Muscle of arm (tissue), 12 donors: ENCODE measurements around the gene CALCOCO1. TPM values are rescaled to one million over a fixed set of nuclear protein-coding genes. Genes with fewer than 3 reads are reported as not detected.
A peak's percentile ranks its signal among the peaks of the same experiment; 100 is the strongest.
"Not testable (repeated sequence)": the region's sequence is repeated elsewhere in the genome, so short reads cannot be mapped to it uniquely, and the experiment has no call there.

Experiments used
- DNase-seq: peaks from one replicate; pipeline ENCODE4 v3.0.0-alpha.2; 2013
- polyA plus RNA-seq, 12 donors: library from polyadenylated mRNA; unstranded; fragments of 120-200 nt; gene quantifications; one replicate each; pipeline ENCODE4 v1.2.1, GENCODE V29; 2013; ENCODE audit not compliant: insufficient read length in 12 of 12

CALCOCO1 gene
- polyA plus RNA-seq, 12 donors, result 67.8 to 122 (median 86.3) TPM; not detected in 1

DNA sequence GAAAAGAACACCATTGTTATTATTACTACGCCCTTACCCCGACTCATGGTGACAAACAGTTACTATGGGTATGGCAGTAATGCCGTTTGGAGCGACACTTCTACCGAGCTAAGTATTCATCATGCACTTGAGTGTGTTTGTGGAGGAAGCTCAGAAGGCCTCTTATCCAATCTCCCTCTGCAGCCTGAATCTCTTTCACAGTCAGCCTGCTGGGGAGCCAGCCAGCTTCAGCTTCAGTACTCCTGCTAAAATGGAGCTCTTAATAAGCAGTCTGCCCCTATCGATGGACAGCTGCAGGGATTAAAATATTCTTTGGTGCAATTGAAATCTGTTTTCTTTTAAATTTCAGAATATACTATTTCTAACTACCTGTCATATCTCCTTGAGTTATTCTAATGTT lies 26.7 kb downstream of the CALCOCO1 start:
- no peak for DNase-seq

DNA sequence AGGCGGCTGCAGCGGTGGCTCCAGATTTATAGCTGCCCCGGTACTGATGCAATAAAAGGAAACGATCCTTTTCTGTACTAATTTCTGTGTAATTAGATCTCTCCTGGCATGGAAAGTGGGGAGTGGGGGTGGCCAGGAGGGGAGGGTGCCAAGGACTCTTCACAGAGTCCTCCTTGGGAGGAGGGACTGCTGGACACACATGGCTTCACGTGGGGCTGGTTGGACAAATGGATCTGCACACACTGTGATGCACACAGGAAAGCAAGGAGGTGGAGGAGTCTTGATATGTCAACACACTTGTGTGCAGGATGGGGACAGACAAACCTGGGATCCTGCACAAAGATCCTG lies 27.6 kb downstream of the CALCOCO1 start:
- DNase-seq, result no peak

DNA sequence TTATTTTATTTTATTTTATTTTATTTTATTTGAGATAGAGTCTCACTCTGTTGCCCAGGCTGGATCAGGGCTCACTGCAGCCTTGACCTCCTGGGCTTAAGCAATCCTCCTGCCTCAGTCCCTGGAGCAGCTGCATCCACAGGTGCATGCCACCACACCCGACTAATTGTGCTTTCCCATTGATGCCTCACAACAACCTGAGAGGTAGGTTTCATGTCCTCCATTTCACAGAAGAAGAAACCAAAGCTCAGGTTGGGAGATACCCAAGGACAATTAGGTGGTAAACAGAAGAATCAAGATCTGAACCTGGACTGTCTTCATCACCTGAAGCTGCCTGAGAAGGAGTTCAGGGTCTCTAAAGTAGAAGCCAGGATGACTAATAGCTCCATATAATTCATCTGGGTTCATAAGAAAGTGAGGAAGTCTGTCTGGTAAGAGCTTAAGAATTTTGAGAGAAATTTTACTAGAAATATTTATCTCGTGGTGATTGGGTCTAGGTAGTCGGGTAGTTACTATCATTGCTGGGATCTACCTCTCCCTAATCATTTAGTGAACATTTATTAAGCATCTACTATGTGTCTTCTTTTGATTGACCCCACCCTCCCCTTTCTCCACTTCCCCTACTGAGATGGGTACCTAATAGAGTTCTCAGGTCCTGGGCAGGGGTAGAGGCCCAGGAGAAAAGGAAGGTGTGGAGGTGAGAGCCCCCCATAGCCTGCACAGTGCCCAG lies 28.1 kb downstream of the CALCOCO1 start:
- DNase-seq, result no peak

DNA sequence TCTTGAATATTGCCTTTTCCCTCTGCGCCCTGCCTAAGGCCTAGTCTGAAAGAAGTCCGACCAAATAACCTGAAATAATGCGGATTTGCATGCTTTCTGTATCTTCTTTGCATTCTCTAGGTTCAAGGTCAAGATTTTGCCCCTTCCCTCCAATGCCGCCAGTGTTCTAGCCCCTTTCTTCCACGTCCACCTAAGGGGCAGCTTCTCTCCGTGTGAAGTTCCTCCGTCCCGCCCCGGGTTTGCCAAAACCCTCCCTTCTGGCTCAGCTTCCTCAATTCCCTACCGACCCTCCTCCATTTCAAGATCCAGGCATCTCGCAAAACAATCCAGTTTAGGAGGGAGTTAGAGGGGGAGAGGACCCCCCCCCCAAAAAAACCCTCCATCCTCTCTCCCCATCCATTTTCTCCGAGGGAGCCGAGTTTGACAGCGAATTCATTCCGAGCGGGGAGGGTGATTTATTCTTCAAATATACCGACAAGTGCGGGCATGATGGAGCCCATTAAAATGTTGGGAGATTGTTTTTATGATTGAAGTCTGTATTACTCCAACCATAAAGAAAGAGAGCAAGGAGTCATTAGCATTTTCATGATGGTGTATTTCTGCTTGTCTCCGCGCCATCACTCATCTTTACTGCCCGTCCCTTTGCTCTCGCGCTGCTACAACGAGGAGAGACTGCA lies 30.5 kb downstream of the CALCOCO1 start:
- no peak for DNase-seq

DNA sequence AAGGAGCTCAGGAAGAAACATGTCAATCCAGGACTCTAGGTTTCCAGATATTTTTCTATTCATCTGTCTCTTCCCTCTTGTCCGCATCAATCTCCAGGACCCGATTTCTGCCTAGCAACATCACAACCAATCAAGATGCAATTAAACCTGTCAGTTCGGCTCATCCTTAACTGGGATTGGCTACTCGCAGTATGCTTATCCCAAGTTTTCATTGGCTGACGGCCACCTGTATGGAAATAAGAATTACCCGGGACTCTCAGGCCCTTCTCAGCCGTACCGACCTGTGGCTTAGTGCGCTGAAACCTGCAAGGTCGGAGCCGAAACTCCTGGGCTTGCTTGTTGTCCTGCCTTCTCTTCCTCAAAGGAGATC lies 31.0 kb downstream of the CALCOCO1 start:
- peak; percentile 58 for DNase-seq

DNA sequence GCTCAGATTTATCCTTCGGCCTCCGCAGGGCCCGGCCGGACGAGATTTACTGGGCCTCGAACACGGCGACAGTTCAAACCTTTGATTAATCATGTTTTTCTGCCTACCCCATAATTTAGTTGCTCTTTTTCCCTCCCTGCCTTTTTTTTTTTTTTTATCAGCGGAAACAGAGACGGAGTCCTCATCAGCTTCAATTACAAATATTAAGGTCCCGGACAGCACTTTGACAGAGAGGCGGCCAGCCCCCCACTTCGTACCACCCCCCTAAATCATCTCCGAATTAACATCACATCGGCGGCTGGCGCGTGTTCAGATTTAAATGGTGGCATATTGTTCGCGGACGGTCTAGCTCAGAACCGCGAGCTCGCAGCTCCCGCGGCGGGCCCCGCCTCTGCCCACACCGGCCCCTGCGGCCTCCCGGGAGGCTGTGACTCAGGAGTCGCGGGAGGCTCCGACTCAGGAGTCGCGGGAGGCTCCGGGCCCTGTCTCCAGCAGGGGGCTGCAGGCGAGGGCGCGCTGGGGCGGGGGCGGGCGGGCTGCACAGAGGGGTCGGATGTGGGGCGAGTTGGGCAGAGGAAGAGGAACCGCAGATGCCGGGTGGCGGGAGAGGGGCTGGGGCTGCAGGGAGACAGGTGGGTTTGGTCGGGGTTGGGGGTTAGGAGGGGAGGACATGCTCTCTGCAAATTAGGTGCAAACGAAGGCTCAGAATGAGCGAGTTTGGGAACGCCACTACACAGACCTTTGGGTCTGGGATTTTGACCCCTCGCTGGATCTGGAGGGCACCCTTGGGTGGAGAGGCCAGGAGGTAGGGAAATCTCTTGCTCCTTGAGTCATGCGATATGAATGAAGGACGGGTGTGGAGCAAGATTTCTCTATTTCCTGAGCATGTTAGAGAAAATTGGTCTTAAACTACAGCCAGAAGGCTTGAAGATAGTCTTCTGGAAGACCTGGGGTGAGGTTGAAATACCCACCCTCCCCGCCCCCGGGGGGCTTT lies 31.8 kb downstream of the CALCOCO1 start:
- no peak for DNase-seq

DNA sequence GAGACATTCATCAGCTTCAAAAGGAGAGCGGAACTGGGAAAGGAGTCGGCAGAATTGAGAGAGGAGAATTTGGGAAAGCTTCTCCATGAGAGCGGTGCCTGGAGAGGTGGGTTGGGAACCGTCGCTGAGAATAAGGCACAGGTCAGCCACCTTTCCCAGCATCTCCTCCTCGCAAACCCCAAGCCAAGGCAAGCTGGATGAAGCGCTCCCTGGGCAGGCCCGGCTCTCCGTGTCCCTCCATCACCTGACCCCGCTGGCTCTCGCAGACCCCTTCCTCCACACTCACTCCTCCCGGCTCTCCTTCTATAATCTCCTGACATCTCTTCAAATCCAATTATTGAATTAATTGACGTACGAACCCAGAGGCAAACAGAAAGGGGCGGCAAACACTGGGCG lies 32.5 kb downstream of the CALCOCO1 start:
- no peak for DNase-seq

DNA sequence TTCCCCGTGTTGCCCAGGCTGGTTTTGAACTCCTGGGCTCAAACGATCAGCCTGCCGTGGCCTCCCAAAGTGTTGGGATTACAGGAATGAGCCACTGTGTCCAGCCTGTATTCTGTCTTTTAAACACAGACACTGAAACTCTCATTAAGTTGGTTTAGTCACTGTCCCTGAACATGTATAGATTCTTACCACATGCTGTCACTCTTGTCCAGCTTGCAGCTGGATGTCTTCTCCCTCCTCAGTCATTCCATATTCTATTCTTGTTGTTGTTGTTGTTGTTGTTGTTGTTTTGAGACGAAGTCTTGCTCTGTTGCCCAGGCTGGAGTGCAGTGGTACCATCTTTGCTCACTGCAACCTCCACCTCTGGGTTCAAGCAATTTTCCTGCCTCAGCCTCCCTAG lies 39.1 kb downstream of the CALCOCO1 start:
- DNase-seq, result no peak

DNA sequence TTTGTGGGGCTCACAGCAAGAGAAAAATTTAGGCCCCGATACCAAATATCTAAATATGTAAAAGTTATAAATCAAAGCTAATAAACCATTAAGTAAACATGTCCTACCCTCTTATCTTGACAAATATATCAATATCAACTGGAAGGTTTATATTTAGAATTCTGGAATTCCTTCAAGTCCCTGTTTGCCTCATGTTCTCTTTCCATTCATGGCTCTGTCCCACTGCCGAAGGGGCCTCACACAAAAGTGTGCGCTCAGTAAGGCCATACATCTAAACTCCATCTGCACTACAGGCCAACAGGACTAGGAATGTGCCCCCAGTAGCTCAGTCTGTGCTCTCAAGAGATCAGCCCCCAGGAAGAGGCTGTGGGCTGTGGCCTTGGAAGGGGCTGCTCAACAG lies 40.8 kb downstream of the CALCOCO1 start:
- DNase-seq, result no peak

DNA sequence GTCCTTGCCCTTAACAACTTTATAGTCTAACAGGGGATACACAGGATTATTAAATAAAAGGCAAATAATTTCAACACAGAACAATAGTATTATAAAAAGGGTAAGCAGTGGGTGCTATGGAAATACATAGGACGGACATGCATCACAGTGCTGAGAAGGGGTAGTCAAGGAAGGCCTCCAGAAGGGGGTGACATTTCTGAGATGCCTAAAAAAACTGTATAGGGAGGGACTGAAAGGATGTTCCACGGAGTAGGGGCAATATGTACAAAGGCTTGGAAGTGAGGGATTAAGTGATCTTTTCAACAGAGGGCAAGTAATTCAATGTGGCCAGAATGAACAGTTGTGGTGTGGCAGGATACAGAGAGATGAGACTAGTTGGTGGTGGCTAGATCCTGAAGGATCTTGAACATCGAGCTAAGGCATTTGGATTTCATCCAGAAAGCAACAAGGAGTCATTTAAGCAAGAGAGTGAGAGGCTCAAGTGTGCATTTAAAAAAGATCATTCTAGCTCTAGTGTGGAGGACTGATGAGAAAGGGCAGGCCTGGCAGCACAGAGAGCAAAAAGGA lies 42.5 kb downstream of the CALCOCO1 start:
- no peak for DNase-seq

DNA sequence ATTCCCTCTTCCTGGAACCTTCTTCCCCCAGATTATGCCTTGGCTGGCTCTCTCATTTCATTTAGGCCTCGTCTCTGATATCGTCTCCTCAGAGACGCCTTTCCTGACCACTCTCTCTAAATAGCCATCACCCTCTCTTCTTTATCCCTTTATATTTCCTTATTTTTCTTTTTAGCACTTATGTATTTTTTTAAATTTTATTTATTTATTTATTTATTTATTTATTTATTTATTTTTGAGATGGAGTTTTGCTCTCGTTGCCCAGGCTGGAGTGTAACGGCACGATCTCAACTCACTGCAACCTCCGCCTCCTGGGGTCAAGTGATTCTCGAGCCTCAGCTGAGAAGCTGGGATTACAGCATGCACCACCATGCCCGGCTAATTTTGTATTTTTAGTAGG lies 43.3 kb downstream of the CALCOCO1 start:
- no peak for DNase-seq

DNA sequence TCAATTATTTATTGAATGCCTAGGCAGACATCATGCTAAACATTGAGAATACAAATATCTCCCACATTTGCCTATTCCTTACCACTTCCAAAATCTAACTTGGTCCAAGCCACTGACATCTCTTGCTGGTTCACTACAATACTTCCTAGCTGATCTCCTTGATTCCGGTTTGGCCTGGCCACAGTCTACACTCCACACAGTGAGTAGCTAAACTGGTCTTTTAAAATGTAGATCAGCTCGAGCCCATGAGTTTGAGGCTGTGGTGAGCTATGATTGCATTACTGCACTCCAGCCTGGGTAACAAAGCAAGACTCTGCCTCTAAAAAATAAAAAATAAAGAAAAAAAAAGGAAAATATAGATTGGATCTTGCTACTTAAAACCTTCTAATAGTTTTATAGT lies 43.8 kb downstream of the CALCOCO1 start:
- no peak for DNase-seq

DNA sequence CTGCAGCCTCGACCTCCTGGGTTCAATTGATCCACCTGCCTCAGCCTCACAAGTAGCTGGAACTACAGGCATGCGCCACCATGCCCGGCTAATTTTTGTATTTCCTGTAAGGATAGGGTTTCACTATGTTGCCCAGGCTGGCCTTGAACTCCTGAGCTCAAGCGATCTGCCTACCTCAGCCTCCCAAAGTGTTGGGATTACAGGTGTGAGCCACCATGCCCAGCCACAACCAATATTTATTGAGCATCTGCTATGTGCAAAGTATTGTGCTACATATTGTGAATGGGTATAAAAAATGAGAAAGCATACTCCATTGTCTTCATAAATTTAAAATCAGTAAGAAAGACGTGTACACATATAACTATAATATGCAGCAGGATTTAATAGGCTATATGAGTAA lies 47.2 kb downstream of the CALCOCO1 start:
- DNase-seq, result not testable (repeated sequence)

DNA sequence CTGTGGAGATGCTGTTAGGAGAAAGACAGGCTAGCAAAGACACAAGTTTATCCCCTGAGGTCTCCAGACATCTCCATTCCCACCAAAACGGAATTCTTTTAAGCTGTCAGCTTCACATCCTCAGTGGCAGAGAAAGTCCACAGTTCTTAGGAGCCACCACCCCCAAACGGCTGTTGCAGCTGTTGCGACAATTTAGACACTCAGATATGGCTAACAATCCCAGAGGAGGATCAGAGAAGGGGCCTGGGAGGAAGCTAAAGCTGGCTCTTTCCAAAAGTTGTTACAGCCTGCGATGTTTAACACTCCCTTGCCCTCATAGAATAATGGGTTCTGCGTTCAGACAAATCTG lies 49.5 kb downstream of the CALCOCO1 start:
- no peak for DNase-seq

DNA sequence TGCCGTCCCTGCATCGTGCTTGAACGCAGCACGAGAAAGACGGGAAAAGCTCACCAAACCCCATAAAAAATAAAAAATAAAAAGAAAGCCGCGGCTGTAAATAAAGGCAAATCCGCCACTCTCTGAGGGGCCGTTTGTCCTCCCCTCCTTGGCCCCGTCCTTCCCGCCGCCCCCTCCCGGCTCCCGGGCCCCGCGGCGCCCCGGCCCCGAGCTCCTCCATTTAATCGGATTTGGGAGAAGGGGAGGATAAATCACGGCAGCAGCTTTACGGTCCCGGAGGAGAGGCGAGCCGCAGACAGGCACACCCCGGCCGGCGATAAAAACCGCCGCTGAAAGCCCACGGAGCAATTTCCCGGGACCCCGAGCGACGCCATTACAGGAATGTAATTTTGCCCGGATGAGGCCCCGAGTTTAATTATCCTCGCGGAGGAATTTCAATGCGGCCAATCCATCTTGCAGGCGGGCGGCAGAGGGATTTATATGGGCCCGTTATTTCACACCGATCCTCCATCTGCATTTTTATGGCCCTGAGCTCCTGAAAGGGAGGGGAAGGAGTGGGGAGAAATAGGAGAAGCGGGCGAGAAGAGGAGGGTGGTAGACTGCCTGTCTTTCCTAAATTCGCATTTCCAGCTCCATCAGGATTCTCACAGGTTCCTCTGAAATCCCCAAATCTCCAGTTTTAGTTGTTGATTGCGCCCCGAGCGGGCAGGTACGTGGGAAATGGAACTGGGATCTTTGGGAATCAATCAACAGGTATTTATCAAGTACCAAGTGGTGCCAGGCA lies 50.0 kb downstream of the CALCOCO1 start:
- DNase-seq, result peak; percentile 61

DNA sequence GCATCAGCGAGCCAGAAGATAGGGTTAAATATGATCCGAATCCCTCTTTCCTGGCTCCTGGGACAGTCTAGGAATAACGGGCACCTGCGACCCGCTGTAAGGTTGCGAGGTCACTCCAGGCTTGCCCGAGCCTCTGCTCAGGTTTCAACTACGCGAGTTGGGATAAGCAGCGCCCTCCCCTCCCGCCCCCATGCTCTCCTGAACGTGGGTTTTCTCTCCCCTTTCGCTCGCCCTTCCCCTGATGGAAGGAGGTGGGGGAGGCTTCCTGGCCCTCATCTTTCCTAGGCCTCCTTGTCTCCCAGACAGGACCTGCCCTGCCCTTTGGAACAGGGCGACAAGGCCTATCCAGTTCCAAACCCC lies 50.6 kb downstream of the CALCOCO1 start:
- peak; percentile 77 for DNase-seq

DNA sequence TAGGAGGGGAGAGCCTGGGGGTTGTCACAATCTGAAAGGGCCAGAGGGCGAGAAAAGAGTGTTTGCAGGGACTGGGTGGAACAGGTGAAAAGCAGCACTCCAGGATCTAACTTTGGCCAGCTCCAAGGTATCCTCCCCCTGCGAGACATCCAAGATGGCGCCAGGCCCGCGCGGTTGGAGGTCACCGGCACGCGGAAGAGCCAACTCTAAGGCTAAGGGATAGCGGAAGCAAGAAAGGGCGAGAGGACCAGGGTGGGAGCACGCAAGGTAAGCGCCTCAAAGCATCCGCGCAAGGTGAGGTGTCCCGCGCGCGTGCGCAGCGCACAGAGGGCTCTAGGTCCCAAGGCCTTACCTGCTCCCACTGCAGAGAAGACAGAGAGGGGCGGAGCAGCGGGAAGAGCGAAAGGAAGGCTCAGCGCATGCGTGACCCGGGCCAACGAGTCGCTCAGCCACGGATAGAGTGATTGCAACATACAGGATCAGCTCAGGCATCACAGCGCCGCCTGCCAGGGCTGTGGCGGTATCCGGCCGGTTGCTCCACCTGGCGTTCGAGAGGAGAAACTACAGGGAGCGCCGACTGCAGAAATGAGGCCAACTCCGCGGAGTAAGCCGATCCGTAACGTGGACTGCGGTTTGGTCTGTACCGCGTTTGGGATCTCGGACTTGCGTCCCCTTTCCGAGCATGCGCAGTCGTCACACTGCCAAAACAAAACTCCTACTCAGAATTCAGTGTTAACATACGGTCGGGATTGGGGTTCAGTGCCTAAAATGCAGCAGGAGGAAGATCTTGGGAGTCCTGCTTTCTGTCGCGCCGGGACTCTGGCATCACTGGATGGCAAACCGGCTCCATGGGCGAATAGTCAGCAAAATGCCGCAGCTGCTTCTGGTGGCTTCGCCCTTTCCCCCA lies 51.3 kb downstream of the CALCOCO1 start, which contains the start of gene ATP5MC2:
Gene ATP5MC2, minus strand, starts transcription at position 383 of the 907 bp plus-strand sequence. CDS start 3,469 bp downstream, outside the sequence.
- peak; percentile 100 for DNase-seq

DNA sequence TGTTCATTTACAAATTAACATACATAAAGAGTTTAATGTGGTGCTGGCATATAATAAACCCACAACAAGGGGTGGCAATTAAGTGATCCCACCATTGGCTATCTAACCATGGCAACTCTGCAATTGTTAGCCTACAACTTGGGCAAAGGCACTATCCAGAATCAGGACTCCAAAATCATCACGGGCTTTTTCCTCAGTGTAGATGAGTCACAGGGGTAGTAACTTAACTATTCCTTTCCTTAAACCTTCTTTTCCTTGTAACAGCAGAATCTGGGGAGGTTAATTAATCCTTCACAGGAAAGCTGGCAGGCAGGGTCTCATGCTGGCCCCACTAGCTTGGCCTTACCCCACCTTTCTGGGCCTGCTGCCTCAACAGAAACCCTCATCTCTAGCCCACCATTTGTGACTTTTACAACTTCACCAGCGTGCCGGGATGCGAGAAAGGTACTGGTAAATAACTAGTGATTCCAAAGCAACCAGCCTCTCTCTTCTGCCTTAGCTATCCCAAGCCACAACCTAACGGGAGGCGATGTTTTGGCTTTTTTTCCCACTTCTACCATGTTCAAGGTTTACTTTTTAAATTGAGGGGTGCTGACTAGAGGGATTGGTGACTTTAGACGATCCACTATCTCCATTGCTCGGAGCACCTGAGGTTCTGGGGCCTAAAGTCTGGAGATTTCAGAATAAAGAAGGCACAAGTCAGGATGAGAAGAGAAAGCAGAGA lies 52.1 kb downstream of the CALCOCO1 start:
- no peak for DNase-seq

DNA sequence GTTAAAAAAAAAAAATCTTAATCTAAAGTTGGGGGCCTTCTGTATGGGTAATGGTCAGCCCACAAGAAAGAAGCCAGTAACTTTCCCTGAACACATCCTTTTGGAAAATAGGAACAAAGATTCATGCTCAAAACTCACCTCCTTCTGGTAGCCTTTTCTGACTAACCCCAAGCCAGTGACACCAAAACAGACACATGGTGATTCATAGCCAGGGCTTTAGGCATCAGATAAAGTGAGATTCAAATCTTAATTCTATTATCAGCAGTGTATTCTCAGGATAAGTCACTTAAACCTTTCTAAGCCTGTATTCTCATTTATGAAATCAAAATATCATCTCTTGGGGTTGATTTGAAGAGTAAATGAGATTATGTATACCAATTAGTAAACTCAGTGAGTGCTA lies 56.3 kb downstream of the CALCOCO1 start:
- no peak for DNase-seq

DNA sequence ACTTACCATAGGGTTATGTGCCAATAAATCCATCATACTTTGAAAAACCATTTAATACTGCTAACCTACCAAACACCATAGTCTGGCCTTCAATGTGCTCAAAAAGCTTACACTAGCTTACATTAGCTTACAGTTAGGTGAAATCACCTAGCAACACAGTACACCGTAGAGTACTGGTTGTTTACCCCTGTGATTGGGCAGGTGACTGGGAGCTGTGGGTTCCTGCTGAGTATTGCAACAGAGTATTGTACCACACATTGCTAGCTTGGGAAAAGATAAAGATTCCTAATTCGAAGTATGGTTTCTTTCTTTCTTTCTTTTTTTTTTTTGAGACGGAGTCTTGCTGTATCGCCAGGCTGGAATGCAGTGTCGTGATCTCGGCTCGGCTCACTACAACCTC lies 56.9 kb downstream of the CALCOCO1 start:
- no peak for DNase-seq
